SU-DHL-6 (cell line): ENCODE results near the gene GPATCH8.

ENCODE experiments used
- EZH2phosphoT487 ChIP-seq: fragments of 200-600 bp; sonication (generic), shearing (Covaris generic); conservative IDR thresholded peaks from 2 replicates; pipeline ENCODE4 v1.6.1; 2018; ENCODE audit warnings: mild to moderate bottlenecking, antibody characterized with exemption, low read length, moderate library complexity, mixed read lengths
- TF ChIP-seq, protein P1 (sequence below): fragments of 200-600 bp; sonication (generic); IDR thresholded peaks from one replicate; pipeline ENCODE4 v1.5.1; 2017; ENCODE audit warnings: antibody characterized with exemption, mild to moderate bottlenecking, low read length, moderate library complexity; ENCODE audit not compliant: insufficient read depth, poor library complexity, severe bottlenecking

DNA sequence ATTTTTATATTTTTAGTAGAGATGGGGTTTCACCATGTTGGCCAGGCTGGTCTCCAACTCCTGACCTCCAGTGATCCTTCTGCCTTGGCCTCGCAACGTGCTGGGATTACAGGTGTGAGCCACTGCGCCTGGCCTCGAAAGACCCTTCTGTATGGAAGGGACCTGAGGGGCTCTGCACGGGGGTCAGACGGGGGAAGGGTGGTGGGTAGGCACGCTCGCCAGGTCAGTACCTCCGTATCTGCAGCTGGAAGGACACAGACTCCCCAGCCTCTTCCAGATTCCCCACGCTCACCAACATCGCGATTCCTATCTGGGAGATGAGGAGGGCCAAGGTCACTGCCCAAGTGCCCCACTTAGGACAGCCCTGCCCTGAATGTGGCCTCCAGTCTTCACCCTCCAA lies 126.4 kb downstream of the GPATCH8 start:
- TF ChIP-seq, protein P1, sequence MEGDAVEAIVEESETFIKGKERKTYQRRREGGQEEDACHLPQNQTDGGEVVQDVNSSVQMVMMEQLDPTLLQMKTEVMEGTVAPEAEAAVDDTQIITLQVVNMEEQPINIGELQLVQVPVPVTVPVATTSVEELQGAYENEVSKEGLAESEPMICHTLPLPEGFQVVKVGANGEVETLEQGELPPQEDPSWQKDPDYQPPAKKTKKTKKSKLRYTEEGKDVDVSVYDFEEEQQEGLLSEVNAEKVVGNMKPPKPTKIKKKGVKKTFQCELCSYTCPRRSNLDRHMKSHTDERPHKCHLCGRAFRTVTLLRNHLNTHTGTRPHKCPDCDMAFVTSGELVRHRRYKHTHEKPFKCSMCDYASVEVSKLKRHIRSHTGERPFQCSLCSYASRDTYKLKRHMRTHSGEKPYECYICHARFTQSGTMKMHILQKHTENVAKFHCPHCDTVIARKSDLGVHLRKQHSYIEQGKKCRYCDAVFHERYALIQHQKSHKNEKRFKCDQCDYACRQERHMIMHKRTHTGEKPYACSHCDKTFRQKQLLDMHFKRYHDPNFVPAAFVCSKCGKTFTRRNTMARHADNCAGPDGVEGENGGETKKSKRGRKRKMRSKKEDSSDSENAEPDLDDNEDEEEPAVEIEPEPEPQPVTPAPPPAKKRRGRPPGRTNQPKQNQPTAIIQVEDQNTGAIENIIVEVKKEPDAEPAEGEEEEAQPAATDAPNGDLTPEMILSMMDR, result no peak
- TF ChIP-seq EZH2phosphoT487, result no peak
